NCI-H526 treated with DMSO at 0.1 percent for 48 hours (cell line): Measurements from ENCODE around the gene ERC1.
A peak's percentile ranks its signal among the peaks of the same experiment; 100 is the strongest.
"Not testable (repeated sequence)": the region's sequence is repeated elsewhere in the genome, so short reads cannot be mapped to it uniquely, and the experiment has no call there.

Source experiments
- DNase-seq: peaks from one replicate; lab custom pipeline; 2025; lab: John Stamatoyannopoulos, UW

Gene ERC1

DNA sequence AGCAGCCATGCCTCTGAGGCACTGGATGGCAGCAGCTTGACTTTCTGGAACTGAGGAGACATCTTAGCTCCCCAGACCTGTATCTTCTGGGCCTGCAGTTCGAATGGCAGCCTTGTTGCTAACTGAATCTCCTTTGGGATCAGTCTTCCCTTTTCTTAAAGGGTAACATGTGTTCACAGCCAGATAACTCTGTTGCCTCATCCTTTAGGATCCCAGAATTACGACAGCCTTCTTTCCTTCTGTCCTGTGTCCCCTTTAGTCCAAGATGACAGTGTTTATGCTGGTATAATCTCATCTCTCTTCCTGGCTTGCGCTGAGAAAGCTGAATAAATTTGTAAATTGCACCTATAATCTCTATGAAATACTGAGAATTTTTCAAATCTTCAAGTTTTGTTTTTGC, 9.1 kb upstream of the ERC1 start:
- DNase-seq = no peak

DNA sequence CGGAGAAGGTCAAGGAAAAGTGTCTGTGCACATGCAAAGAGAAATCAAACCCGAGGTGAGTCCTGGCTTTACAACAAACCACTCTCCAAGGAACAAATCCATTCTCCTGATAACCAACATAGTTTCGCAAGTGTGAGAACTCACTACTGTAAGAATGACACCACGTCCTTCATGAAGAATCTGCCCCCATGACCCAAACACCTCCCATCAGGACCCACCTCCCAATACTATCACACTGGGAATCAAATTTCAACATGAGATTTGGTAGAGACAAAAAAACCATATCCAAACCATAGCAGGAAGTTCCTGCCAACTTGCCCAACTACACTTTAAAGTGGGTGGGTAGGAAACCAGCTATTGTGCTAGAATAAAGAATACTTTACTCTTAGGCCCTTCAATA, 2.4 kb upstream of the ERC1 start:
- DNase-seq = no peak

DNA sequence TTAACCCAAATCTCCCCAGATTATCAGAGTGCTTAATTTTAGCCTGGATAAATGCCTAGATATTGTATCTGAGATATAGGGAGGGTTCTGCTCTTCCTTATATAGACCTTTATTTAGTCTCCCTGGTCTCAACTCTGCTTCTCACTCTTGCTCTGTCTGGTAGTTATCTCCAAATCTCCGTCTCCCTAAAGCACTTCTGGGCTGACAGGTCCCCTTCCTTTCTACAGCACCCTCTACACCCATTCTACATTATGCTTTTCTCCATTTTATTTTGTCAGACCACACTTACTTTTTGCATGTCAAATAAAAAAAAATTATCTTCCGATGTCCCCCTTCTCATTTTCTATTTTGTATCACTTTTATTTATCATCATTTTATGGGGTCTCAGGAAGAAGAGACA, 2.0 kb upstream of the ERC1 start:
- no peak for DNase-seq

DNA sequence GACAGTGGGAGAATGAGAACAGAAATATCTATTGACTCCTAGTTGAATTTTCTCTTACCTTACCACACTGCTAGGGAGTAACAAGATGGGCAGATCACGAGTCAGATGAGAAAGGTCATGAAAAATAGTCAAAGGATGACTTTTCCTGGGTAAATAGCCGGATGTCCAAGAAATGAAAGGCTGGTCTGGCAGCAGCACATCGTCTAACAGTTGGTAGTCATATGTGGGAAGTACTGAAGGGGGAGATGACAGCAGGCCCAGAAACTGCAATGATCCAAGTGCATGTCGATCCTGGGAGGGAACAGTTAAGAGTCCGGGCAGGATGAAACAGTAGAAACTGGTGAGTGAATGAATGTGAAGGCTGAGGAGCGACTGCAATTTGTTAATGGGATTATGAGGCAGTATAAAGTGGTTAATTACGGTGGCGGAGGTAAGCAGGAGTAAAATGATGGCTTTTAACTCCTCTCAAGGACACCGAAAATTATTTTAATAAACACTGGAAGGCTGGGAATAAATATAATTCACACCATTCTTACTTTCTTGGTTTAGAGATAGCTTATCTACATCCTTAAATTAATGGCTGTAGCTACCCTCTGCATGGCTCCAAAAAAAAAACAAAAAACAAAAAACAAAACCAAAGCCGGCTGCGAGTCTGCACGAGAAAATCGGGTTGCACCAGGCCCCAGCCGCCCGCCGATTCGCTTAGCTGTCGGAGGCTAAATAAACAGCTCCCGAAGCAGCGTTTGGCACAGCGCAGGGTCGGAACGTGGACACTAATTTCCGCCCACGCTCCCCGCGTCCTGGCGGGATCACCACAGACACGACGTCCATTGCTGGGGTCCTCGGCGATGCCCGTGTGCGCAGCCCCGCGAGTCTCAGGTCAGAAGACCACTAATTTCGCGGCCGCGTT, 1.0 kb upstream of the ERC1 start:
- peak; percentile 43 for DNase-seq

DNA sequence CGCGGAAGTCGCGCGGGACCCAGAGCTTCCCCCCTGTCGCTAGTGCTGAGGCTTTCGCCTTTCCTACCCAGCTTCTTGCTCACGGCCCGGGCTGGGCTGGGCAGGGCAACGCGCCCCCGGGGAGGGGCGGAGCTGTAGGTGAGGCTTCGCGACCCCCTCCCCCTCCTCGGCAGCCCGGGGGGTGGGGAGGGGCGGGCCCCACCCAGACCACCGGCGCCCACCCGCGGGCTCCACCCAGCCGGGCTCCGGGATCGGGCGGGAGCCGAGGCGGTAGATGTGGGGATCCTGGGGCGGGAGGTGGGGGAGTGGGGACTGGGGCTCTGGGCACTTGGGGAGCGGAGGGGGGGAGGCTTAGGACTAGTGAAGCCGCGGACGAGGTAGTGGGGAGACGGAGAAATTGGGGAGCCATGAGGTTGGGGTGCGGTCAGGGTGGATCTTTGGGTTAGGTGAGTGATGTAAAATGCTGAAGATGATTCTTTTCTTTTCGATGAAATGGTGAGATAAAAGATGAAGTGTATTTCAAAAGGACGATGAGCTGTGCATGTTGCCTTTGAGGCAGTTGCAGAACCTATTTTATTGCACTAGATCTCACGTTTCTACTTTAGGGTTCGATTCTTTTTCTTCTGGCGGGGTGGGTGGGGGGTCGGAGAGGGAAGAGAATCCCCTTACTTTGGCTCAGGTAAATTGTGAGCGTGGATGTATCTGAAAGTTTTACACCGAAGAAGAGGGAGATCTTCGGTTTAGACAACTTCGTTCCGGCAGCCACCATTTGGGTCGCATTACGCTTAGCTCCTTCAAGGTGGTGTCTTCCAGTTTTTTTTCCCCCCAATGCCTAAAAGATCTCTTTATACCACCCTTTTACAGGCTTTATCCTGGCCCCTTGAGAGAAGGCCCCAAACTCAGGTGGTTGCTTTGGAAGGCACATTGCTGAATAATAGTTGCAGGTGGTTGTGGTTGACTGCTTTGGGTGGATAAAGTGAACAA, 619 bp downstream of the ERC1 start:
- DNase-seq = peak; percentile 66

DNA sequence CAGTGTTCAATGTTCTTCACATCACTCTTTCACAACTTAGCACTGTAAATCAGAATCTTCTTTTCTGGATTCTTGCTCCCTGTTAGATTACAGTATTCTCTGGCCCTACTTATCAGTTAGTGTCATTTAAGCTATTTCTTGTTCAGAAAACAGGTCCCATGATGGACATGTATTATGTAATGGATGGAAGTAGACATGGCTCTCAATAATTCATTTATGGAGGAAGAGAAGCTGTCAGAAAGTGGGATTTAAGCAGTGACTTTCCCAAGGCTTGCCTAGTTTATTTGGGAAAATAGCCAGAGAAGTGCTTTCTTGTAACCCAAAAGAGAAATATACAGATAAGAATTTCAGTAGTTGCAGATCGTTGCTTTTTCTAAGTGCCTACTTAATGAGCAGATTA, 1.6 kb downstream of the ERC1 start:
- no peak for DNase-seq

GRCh38 chr12:996881-997280, 5.9 kb downstream of the ERC1 start:
- DNase-seq = no peak

DNA sequence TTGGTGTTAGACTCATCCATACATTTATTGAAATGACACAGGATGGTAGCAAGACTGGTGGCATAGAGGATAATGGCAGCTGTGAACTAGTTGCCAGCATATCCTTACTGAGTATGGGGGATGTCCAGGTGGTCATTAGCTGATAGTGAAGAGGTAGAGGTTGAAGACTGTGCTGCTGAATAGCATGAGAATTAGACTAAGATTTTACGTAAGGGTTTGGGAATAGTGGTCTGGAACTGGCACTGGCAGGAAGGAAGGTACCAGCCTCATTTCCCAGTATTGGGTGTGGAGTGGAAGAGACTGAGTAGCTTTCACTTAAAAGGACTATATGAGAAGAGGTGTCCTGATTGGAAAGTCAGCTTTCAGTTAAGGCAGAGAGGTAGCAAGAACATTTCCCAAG, 6.5 kb downstream of the ERC1 start:
- DNase-seq = no peak

GRCh38 chr12:998020-998874, 7.2 kb downstream of the ERC1 start:
- no peak for DNase-seq

DNA sequence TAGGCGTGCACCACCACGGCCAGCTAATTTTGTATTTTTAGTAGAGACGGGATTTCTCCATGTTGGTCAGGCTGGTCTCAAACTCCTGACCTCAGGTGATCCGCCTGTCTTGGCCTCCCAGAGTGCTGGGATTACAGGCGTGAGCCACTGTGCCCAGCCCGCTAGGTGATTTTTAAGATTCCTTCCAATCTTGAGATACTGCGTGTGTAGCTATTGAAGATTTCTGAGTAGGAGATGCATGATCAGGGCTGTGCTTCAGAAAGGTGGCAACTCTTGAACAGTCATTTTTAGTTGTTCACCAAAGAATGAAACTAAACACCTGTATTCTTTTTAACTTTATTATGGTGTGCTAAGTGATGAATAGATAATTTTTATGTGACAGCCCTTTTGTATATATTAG, 8.7 kb downstream of the ERC1 start:
- not testable (repeated sequence) for DNase-seq

- no peak for DNase-seq
Measured at GRCh38 chr12:1001507-1001906, 10.5 kb downstream of the ERC1 start.

DNA sequence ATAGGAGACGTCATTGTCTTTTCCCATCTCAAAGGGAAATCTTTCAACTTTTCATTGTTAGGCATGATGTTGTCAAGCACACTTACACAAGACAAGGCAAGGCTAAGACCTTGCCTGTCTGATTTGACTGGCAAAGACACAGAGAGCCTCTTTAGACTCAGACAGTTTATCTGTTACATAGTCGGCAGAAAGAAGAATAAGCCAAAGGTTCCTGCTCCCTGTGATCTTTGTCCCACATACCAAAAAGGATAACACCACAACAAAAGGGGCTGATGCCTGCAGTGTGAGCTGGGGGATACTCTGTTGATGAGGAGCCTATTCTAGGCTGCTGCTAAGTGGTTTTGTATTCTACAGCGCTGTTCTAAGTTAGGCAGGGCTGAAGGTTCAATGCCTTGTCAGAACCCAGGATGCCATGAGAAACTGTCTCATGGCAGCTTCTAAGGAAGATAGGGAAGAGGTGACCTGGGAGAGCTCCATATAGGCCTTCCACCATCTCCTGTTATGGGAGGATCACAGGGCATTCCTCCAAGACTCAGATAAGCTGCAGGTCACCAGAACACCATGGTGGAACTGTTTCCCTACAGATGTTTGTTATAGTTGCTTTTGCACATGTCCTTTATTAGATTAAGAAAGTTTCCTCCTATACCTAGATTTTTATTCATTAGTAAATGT, 12.7 kb downstream of the ERC1 start:
- no peak for DNase-seq

- no peak for DNase-seq
Measured at GRCh38 chr12:1006255-1006654, 15.2 kb downstream of the ERC1 start.

- DNase-seq = no peak
Measured at GRCh38 chr12:1007276-1007675, 16.3 kb downstream of the ERC1 start.

GRCh38 chr12:1007994-1008393, 17.0 kb downstream of the ERC1 start:
- DNase-seq = no peak

DNA sequence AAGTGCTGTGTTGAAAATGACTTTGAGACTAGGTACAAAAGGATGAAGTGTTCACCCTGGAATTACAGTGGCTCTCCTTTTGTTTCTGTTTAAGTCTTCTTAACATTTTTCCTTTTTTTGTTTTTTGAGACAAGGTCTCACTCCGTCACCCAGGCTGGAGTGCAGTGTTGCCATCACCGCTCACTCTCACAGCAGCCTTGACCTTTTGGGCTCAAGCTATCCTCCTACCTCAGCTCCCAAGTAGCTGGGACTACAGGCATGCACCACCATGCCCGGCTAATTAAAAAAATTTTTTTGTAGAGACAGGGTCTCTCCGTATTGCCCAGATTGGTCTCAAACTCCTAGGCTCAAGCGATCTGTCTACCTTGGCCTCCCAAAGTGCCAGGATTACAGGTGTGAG, 20.1 kb downstream of the ERC1 start:
- DNase-seq = no peak

GRCh38 chr12:1013618-1014489, 22.8 kb downstream of the ERC1 start:
- no peak for DNase-seq

DNA sequence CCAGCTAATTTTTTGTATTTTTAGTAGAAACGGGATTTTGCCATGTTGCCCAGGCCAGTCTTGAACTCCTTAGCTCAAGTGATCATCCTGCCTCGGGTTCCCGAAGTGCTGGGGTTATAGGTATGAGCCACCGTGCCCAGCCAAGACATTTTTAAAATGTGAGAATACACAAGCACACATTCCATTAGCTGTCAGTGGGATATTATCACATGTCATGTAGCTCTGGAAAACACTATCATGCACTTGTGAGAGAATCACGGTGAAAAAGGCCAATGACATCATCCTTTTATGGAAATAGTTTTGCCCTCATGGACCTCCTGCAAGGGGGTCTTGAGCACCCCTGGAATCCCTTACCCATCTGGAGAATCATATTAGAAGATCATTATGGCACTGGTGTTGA, 28.3 kb downstream of the ERC1 start:
- DNase-seq = no peak

DNA sequence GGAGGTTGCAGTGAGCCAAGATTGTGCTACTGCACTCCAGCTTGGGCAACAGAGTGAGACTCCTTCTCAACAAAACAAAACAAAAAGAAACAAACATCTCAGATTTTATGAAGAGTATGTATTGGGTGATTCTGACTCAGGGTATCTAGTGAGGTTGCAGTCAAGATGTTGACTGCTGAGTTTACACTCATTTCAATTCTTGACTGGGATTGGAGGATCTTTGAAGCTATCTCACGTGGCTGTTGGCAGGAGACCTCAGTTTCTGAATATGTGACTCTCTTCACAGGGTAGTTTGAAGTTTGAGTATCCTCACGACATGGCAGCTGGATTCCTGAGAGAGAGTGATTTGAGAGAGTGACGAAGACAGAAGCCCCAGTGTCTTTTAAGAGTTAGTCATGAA, 29.4 kb downstream of the ERC1 start:
- no peak for DNase-seq
